Measurements from ENCODE around the gene SRGAP3. TPM values are rescaled to one million over a fixed set of nuclear protein-coding genes. Genes with fewer than 3 reads are reported as not detected.

SRGAP3 gene
- total and polyA plus RNA-seq, 10 of the 15 experiments (the other 5 are each of a cell fraction or from before 2014, with no cell fraction given), result 0.32 to 1.7 (median 0.99) TPM

DNA sequence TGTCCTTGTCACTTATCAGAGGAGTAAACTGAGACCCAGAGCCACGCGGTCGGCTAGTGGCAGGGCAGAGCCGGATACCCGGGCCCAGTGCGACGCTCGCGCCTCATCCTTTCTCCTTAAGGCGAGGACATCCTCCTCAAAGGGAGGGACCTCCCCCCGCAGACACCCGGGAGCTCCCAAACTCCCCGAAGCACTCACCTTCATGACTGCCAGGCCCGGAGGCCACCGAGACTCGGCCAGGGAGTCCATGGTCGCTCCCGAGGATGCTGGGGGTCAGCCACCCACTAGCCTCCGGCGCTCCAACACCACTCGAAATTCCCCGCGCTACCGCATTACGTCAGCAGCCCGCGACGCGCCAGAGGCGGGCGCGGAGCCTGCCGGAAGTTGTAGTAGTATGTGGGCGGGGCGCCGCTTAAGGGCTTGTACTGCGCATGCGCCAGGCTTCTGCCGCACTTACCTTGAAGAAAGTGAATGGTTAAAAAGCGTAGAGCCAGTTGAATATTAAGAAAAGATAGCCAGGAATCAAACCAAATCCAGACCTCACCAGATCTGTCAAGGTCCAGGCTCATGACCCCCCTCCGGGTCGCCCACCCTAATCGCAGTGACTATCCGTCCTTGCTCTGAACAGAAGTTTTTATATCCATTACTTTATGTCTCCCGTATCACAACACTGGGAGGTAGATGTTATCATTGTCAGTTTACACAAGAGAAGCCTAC is 286.2 kb downstream of the SRGAP3 start, which contains the start of gene RAD18 (continued):
- TF ChIP-seq, protein P1, sequence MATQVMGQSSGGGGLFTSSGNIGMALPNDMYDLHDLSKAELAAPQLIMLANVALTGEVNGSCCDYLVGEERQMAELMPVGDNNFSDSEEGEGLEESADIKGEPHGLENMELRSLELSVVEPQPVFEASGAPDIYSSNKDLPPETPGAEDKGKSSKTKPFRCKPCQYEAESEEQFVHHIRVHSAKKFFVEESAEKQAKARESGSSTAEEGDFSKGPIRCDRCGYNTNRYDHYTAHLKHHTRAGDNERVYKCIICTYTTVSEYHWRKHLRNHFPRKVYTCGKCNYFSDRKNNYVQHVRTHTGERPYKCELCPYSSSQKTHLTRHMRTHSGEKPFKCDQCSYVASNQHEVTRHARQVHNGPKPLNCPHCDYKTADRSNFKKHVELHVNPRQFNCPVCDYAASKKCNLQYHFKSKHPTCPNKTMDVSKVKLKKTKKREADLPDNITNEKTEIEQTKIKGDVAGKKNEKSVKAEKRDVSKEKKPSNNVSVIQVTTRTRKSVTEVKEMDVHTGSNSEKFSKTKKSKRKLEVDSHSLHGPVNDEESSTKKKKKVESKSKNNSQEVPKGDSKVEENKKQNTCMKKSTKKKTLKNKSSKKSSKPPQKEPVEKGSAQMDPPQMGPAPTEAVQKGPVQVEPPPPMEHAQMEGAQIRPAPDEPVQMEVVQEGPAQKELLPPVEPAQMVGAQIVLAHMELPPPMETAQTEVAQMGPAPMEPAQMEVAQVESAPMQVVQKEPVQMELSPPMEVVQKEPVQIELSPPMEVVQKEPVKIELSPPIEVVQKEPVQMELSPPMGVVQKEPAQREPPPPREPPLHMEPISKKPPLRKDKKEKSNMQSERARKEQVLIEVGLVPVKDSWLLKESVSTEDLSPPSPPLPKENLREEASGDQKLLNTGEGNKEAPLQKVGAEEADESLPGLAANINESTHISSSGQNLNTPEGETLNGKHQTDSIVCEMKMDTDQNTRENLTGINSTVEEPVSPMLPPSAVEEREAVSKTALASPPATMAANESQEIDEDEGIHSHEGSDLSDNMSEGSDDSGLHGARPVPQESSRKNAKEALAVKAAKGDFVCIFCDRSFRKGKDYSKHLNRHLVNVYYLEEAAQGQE (IDR thresholded peaks at IDR 0.05; ENCODE audit: low read depth, low read length), result no peak
- TF ChIP-seq ZNF384 (IDR thresholded peaks at IDR 0.05; ENCODE audit: borderline replicate concordance, low read depth, low read length), result no peak
- TF ChIP-seq, protein P2, sequence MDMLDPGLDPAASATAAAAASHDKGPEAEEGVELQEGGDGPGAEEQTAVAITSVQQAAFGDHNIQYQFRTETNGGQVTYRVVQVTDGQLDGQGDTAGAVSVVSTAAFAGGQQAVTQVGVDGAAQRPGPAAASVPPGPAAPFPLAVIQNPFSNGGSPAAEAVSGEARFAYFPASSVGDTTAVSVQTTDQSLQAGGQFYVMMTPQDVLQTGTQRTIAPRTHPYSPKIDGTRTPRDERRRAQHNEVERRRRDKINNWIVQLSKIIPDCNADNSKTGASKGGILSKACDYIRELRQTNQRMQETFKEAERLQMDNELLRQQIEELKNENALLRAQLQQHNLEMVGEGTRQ (IDR thresholded peaks at IDR 0.05; ENCODE audit: borderline replicate concordance, low read depth, low read length), result no peak; the same call in 1 of the 2 replicates
- TF ChIP-seq ZNF217 (IDR thresholded peaks at IDR 0.05), result no peak
- TF ChIP-seq NRF1 (conservative IDR thresholded peaks at IDR 0.05; ENCODE audit: low read depth, low read length), result peak; percentile 66
- TF ChIP-seq SRF (IDR thresholded peaks at IDR 0.05; ENCODE audit: low read depth in 2 of 2, low read length in 2 of 2), result peak; percentile 26 to 93; a peak in 3 of 4 replicates
- TF ChIP-seq BACH1 (IDR thresholded peaks at IDR 0.05; ENCODE audit: borderline replicate concordance), result no peak
- no peak for TF ChIP-seq NFXL1 (IDR thresholded peaks at IDR 0.05; ENCODE audit: borderline replicate concordance)
- no peak for TF ChIP-seq ZNF622 (IDR thresholded peaks at IDR 0.05)
- TF ChIP-seq, protein P3, sequence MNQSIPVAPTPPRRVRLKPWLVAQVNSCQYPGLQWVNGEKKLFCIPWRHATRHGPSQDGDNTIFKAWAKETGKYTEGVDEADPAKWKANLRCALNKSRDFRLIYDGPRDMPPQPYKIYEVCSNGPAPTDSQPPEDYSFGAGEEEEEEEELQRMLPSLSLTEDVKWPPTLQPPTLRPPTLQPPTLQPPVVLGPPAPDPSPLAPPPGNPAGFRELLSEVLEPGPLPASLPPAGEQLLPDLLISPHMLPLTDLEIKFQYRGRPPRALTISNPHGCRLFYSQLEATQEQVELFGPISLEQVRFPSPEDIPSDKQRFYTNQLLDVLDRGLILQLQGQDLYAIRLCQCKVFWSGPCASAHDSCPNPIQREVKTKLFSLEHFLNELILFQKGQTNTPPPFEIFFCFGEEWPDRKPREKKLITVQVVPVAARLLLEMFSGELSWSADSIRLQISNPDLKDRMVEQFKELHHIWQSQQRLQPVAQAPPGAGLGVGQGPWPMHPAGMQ (IDR thresholded peaks at IDR 0.05; ENCODE audit: borderline replicate concordance), result no peak
- no peak for TF ChIP-seq ZNF24 (IDR thresholded peaks at IDR 0.05)
- no peak for TF ChIP-seq SUZ12 (IDR thresholded peaks at IDR 0.05; ENCODE audit: unreplicated experiment)
- no peak for TF ChIP-seq FOXK2 (IDR thresholded peaks at IDR 0.05)
- no peak for TF ChIP-seq HDGF (IDR thresholded peaks at IDR 0.05)
- TF ChIP-seq, protein P4, sequence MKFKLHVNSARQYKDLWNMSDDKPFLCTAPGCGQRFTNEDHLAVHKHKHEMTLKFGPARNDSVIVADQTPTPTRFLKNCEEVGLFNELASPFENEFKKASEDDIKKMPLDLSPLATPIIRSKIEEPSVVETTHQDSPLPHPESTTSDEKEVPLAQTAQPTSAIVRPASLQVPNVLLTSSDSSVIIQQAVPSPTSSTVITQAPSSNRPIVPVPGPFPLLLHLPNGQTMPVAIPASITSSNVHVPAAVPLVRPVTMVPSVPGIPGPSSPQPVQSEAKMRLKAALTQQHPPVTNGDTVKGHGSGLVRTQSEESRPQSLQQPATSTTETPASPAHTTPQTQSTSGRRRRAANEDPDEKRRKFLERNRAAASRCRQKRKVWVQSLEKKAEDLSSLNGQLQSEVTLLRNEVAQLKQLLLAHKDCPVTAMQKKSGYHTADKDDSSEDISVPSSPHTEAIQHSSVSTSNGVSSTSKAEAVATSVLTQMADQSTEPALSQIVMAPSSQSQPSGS (IDR thresholded peaks at IDR 0.05; ENCODE audit: low read length), result no peak
- TF ChIP-seq CREM (IDR thresholded peaks at IDR 0.05; ENCODE audit: low read depth), result peak; percentile 100
- TF ChIP-seq POLR2AphosphoS5 (IDR thresholded peaks at IDR 0.05; ENCODE audit: low read length), result peak; percentile 43; the same call in 1 of the 2 replicates
- TF ChIP-seq EP300 (IDR thresholded peaks at IDR 0.05; ENCODE audit: borderline replicate concordance in 1 of 2, control insufficient read depth in 1 of 2, low read depth in 2 of 2, low read length in 2 of 2), result no peak
- peak; percentile 93 for TF ChIP-seq RUNX3 (IDR thresholded peaks at IDR 0.05; ENCODE audit: low read length)
- TF ChIP-seq RAD21 (IDR thresholded peaks at IDR 0.05; ENCODE audit: insufficient read depth, low read depth, low read length), result no peak
- TF ChIP-seq NR2C2 (IDR thresholded peaks at IDR 0.05; ENCODE audit: borderline replicate concordance, control insufficient read depth, insufficient read length, low read depth), result no peak
- TF ChIP-seq, protein P5, sequence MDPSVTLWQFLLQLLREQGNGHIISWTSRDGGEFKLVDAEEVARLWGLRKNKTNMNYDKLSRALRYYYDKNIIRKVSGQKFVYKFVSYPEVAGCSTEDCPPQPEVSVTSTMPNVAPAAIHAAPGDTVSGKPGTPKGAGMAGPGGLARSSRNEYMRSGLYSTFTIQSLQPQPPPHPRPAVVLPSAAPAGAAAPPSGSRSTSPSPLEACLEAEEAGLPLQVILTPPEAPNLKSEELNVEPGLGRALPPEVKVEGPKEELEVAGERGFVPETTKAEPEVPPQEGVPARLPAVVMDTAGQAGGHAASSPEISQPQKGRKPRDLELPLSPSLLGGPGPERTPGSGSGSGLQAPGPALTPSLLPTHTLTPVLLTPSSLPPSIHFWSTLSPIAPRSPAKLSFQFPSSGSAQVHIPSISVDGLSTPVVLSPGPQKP (IDR thresholded peaks at IDR 0.05; ENCODE audit: low read depth, low read length), result peak; percentile 96
